Suprapubic skin (tissue), 4 donors: ENCODE results near the gene GAB3. TPM values are rescaled to one million over a fixed set of nuclear protein-coding genes. Genes with fewer than 3 reads are reported as not detected.

ENCODE experiments used
- DNase-seq, 2 donors: peaks; one replicate each; pipeline ENCODE4 v3.0.0-alpha.2; 2019; ENCODE audit warnings: low spot score in 2 of 2
- H3K27ac ChIP-seq: fragments of 200-600 bp; sonication (generic); one replicate; pipeline ENCODE4 v1.5.1; 2019
- H3K27me3 ChIP-seq: fragments of 200-600 bp; sonication (generic); one replicate; pipeline ENCODE4 v1.5.1; 2019
- H3K36me3 ChIP-seq: fragments of 200-600 bp; sonication (generic); one replicate; pipeline ENCODE4 v1.5.1; 2019
- H3K4me1 ChIP-seq: fragments of 200-600 bp; sonication (generic); one replicate; pipeline ENCODE4 v1.5.1; 2019
- H3K4me3 ChIP-seq: fragments of 200-600 bp; sonication (generic); one replicate; pipeline ENCODE4 v1.5.1; 2019; ENCODE audit warnings: mild to moderate bottlenecking
- H3K9me3 ChIP-seq: fragments of 200-600 bp; sonication (generic); one replicate; pipeline ENCODE4 v1.5.1; 2019
- CTCF ChIP-seq, 2 donors: fragments of 200-600 bp in 1 of 2; fragments of 450-650 bp in 1 of 2; sonication (generic) in 1 of 2; IDR thresholded peaks; one replicate each; pipeline ENCODE4 v1.5.1; 2016 to 2019; ENCODE audit warnings: antibody characterized with exemption in 2 of 2, mild to moderate bottlenecking in 1 of 2, moderate library complexity in 1 of 2
- EP300 ChIP-seq: sonication (generic); formaldehyde crosslinking; IDR thresholded peaks from one replicate; pipeline ENCODE4 v1.6.1; 2017; ENCODE audit warnings: antibody characterized with exemption
- POLR2A ChIP-seq, 2 donors: fragments of 450-650 bp; IDR thresholded peaks; one replicate each; pipeline ENCODE4 v1.6.1; 2017; ENCODE audit warnings: antibody characterized with exemption in 2 of 2, mild to moderate bottlenecking in 2 of 2, moderate library complexity in 2 of 2
- POLR2AphosphoS5 ChIP-seq, 3 donors: sonication (generic); formaldehyde crosslinking; IDR thresholded peaks; one replicate each; pipeline ENCODE4 v1.6.1; 2017; ENCODE audit warnings: antibody characterized with exemption in 3 of 3
- WGBS: methylation state at CpG from one replicate; pipeline ENCODE4 v1.1.5; 2018; 5-methylcytosine and 5-hydroxymethylcytosine counted together
- total RNA-seq, 4 donors: library from RNA; depleted of rRNA; stranded (reverse); fragments of >200 nt; gene quantifications; one replicate each; pipeline ENCODE4 v1.1.0, GENCODE V29; 2016

GAB3 gene
- total RNA-seq, 4 donors from 2014 or later, result 0.65 to 2.7 (median 1.6) TPM

GRCh38 chrX:154780968-154781367, 30.1 kb upstream of the GAB3 start:
- Histone ChIP-seq H3K36me3 (peaks cover 14% of the 10 kb centered on the region), H3K4me3 (no peak overlapping the region), H3K27ac (no peak overlapping the region), H3K9me3 (no peaks in the 10 kb centered on the region), H3K27me3 (no peaks in the 10 kb centered on the region), H3K4me1 (no peaks in the 10 kb centered on the region)
- TF ChIP-seq POLR2A (IDR thresholded peaks at IDR 0.05) (no peak), EP300 (no peak), CTCF (IDR thresholded peaks at IDR 0.05) (no peak), POLR2AphosphoS5 (IDR thresholded peaks at IDR 0.05) (no peak)
- WGBS, result 94% methylated on average over 7 of the region's 9 CpGs
- DNase-seq, result no peak

- Histone ChIP-seq H3K27ac (no peak overlapping the region), H3K4me3 (no peak overlapping the region), H3K9me3 (no peaks in the 10 kb centered on the region), H3K4me1 (no peaks in the 10 kb centered on the region), H3K27me3 (no peaks in the 10 kb centered on the region), H3K36me3 (peaks cover 31% of the 10 kb centered on the region)
- 81% methylated on average over 4 of the region's 4 CpGs for WGBS
- no peak for TF ChIP-seq CTCF (IDR thresholded peaks at IDR 0.05)
- TF ChIP-seq POLR2AphosphoS5 (IDR thresholded peaks at IDR 0.05), result no peak
- no peak for TF ChIP-seq EP300
- TF ChIP-seq POLR2A (IDR thresholded peaks at IDR 0.05), result no peak
- no peak for DNase-seq
These were observed 28.4 kb upstream of the GAB3 start for GRCh38 chrX:154779261-154779660.

GRCh38 chrX:154776753-154777152, 25.9 kb upstream of the GAB3 start:
- DNase-seq, result no peak
- Histone ChIP-seq H3K27ac (no peak overlapping the region), H3K4me1 (no peaks in the 10 kb centered on the region), H3K36me3 (peaks cover 45% of the 10 kb centered on the region), H3K4me3 (no peak overlapping the region), H3K27me3 (no peaks in the 10 kb centered on the region), H3K9me3 (no peaks in the 10 kb centered on the region)
- 87% methylated on average over 2 of the region's 2 CpGs for WGBS
- TF ChIP-seq EP300 (no peak), POLR2AphosphoS5 (IDR thresholded peaks at IDR 0.05) (no peak), POLR2A (IDR thresholded peaks at IDR 0.05) (no peak)

- peaks cover 47% of the 10 kb centered on the region for H3K36me3 ChIP-seq
- no peaks in the 10 kb centered on the region for H3K9me3 ChIP-seq
- H3K4me1 ChIP-seq, result no peaks in the 10 kb centered on the region
- H3K27ac ChIP-seq, result no peak overlapping the region
- TF ChIP-seq CTCF (IDR thresholded peaks at IDR 0.05) (no peak), POLR2A (IDR thresholded peaks at IDR 0.05) (no peak), POLR2AphosphoS5 (IDR thresholded peaks at IDR 0.05) (no peak), EP300 (no peak)
- no peaks in the 10 kb centered on the region for H3K27me3 ChIP-seq
- WGBS, result 76% methylated on average over 12 of the region's 15 CpGs
- DNase-seq, result no peak
- H3K4me3 ChIP-seq, result no peak overlapping the region
These were observed 24.8 kb upstream of the GAB3 start for GRCh38 chrX:154775419-154776349.

GRCh38 chrX:154774622-154775021, 23.7 kb upstream of the GAB3 start:
- no peak for DNase-seq
- peaks cover 56% of the 10 kb centered on the region for H3K36me3 ChIP-seq
- H3K9me3 ChIP-seq, result no peaks in the 10 kb centered on the region
- H3K27ac ChIP-seq, result no peak overlapping the region
- no peaks in the 10 kb centered on the region for H3K4me1 ChIP-seq
- H3K27me3 ChIP-seq, result no peaks in the 10 kb centered on the region
- 80% methylated on average over 5 of the region's 5 CpGs for WGBS
- no peak overlapping the region for H3K4me3 ChIP-seq
- TF ChIP-seq POLR2A (IDR thresholded peaks at IDR 0.05) (no peak), EP300 (no peak), POLR2AphosphoS5 (IDR thresholded peaks at IDR 0.05) (no peak), CTCF (IDR thresholded peaks at IDR 0.05) (no peak)
